MCF 10A (cell line): ENCODE results near the gene FAM210B. TPM values are rescaled to one million over a fixed set of nuclear protein-coding genes. Genes with fewer than 3 reads are reported as not detected.

Experiments
- BruUV-seq: library from RNA; stranded (reverse); fragments of 400-500 nt; replicated peaks from 2 replicates; lab custom pipeline; 2021; lab: Mats Ljungman, UMichigan
- CTCF ChIA-PET: fragments of 300-600 bp; sonication (Branson Sonifier 250); formaldehyde crosslinking; extraction: SDS; loops from one replicate; lab custom pipeline; 2021; ENCODE audit warnings: antibody characterized with exemption, inconsistent platforms; lab: Yijun Ruan, JAX
- POLR2A ChIA-PET: fragments of 300-600, 350-650 bp; sonication (Branson Sonifier 250); formaldehyde crosslinking; extraction: SDS; loops from one replicate; lab custom pipeline; 2020; ENCODE audit warnings: antibody characterized with exemption, inconsistent platforms; lab: Yijun Ruan, JAX
- DNase-seq: peaks from one replicate; pipeline ENCODE4 v3.0.0-alpha.2; 2018; ENCODE audit not compliant: unreplicated experiment
- H3K27ac Mint-ChIP-seq: one replicate; pipeline ENCODE4 v1.8.0; 2022; ENCODE audit warnings: mild to moderate bottlenecking, low read depth, mixed read lengths; ENCODE audit not compliant: unreplicated experiment
- H3K27me3 Mint-ChIP-seq: one replicate; pipeline ENCODE4 v1.8.0; 2022; ENCODE audit warnings: mixed read lengths; ENCODE audit not compliant: insufficient read depth, unreplicated experiment
- H3K36me3 Mint-ChIP-seq: one replicate; pipeline ENCODE4 v1.8.0; 2022; ENCODE audit warnings: mild to moderate bottlenecking, moderate library complexity, mixed read lengths; ENCODE audit not compliant: insufficient read depth, unreplicated experiment
- H3K4me1 Mint-ChIP-seq: one replicate; pipeline ENCODE4 v1.8.0; 2022; ENCODE audit warnings: mixed read lengths; ENCODE audit not compliant: insufficient read depth, unreplicated experiment
- H3K4me3 Mint-ChIP-seq: one replicate; pipeline ENCODE4 v1.8.0; 2022; ENCODE audit warnings: mild to moderate bottlenecking, moderate library complexity, mixed read lengths; ENCODE audit not compliant: unreplicated experiment
- H3K9me3 Mint-ChIP-seq: one replicate; pipeline ENCODE4 v1.8.0; 2022; ENCODE audit warnings: mixed read lengths; ENCODE audit not compliant: unreplicated experiment
- intact Hi-C: fragments of 100-400 bp; cut with micrococcal nuclease; formaldehyde crosslinking; loops from 2 replicates; pipeline ENCODE4 v1.14.1; 2022
- total RNA-seq: library from RNA; stranded (reverse); gene quantifications from 2 replicates; pipeline ENCODE4 v1.2.3, GENCODE V29; 2022
- TF ChIP-seq, protein P1 (sequence below): fragments of 200-600 bp; IDR thresholded peaks from one replicate; pipeline ENCODE4 v1.8.0; 2022; ENCODE audit warnings: antibody characterized with exemption, mild to moderate bottlenecking; ENCODE audit not compliant: unreplicated experiment

FAM210B gene
- total RNA-seq, 1 experiment from 2014 or later, result 38.2 TPM

DNA sequence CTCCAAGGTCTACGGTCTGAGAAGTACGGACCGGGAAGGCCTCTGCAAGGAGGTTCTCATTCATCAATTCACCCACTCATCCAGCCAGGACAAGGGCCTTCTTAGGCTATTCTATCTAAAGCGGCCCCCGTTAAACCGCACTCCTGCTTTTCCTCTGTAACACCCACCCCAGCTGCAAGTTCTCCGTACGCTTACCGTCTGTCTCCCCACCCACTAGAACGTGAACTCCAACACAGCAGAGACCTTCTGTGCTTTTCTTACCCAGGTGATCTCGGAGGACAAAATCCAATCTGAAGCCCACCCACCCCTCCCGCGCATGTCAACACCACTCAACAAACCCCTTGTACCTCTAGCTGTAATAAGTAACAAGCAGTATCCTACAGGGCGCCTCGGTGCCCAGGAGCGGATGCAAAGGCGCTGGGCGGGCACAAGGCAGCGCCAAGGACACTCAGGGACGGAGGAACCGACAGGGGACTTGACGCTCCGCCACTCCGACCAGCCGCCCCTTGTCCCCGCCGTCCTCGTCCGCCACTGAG, 32.9 kb downstream of the FAM210B start:
- Mint-ChIP-seq H3K4me3 (no peak overlapping the region), H3K36me3 (peaks cover 35% of the 10 kb centered on the region), H3K9me3 (no peaks in the 10 kb centered on the region), H3K4me1 (peaks cover 27% of the 10 kb centered on the region), H3K27ac (no peak overlapping the region), H3K27me3 (no peaks in the 10 kb centered on the region)
- no TSS peak for BruUV-seq
- DNase-seq, result no peak
- ChIA-PET POLR2A (interaction anchor here (0.6 to 6.8 kb wide), 22 partner anchors 9 to 652 kb away, joined by 3 to 100 read pairs (median 4); partner anchors contain the start of genes CASS4, FAM210B, RTF2 and TFAP2C), CTCF (interaction anchor here (0.6 to 3.0 kb wide), 13 partner anchors 9 to 670 kb away, joined by 3 to 30 read pairs (median 4); partner anchors contain the start of gene FAM210B)
- TF ChIP-seq, protein P1, sequence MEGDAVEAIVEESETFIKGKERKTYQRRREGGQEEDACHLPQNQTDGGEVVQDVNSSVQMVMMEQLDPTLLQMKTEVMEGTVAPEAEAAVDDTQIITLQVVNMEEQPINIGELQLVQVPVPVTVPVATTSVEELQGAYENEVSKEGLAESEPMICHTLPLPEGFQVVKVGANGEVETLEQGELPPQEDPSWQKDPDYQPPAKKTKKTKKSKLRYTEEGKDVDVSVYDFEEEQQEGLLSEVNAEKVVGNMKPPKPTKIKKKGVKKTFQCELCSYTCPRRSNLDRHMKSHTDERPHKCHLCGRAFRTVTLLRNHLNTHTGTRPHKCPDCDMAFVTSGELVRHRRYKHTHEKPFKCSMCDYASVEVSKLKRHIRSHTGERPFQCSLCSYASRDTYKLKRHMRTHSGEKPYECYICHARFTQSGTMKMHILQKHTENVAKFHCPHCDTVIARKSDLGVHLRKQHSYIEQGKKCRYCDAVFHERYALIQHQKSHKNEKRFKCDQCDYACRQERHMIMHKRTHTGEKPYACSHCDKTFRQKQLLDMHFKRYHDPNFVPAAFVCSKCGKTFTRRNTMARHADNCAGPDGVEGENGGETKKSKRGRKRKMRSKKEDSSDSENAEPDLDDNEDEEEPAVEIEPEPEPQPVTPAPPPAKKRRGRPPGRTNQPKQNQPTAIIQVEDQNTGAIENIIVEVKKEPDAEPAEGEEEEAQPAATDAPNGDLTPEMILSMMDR, result no peak
- intact Hi-C loops, result loop anchor here (2.0 kb wide), 2 partner anchors 33 to 189 kb away; partner anchors contain the start of gene FAM210B

DNA sequence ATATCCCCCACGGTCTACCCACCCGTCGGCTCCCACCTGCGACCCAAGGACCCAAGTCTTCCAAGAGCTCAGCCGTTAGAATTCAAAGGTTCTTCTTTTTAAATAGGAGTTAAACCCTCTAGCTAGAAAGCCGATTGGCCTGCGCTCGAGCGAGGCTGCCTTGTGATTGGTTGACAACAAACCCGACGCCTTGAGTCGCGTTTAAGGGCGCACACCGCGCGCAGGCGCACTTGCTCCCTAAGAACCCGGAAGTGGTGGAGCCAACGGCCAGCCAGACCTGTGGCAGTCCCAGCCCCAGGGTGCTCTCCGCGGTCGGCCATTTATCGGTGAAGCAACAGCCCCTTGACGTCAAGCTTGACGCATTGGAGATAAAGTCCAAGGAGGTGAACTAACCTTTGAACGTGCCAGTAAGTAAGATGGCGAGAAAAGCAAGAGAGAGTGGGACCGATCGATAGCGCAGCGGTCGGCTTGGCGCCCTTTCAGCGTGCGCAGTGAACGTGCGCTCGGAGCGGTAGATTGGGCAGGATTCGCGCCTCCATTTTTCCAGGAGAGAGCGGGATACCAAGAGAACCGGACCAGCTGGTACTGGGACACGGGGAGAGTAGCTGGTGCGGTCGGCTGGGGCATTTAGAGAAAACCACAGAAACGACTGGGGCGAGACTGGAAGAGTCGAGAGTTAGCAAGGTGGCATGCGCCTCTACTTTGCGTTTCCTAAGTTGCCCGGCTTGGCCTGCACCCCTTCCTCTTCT, 33.5 kb downstream of the FAM210B start, which contains the start of the genes AURKA and CSTF1:
Gene AURKA, minus strand, starts transcription at position 84 of the 749 bp plus-strand sequence. CDS start 4,018 bp downstream, outside the sequence.
Gene CSTF1, plus strand, starts transcription at position 514 of the 749 bp plus-strand sequence. CDS start 2,908 bp downstream, outside the sequence.
- peak; percentile 99 for DNase-seq
- Mint-ChIP-seq H3K4me1 (peaks cover 26% of the 10 kb centered on the region), H3K27ac (no peak within 1 kb of the TSS), H3K4me3 (no peak within 1 kb of the TSS), H3K36me3 (peaks cover 40% of the 10 kb centered on the region), H3K9me3 (no peaks in the 10 kb centered on the region), H3K27me3 (no peaks in the 10 kb centered on the region)
- TF ChIP-seq, protein P1, result no peak
- CTCF ChIA-PET, result interaction anchor here (0.8 to 3.0 kb wide), 15 partner anchors 9 to 204 kb away, joined by 3 to 30 read pairs (median 4); partner anchors contain the start of gene FAM210B
- POLR2A ChIA-PET, result interaction anchor here (0.6 to 6.8 kb wide), 21 partner anchors 10 to 669 kb away, joined by 3 to 100 read pairs (median 5); partner anchors contain the start of genes CASS4, FAM210B, RTF2 and TFAP2C
- no TSS peak for BruUV-seq
- intact Hi-C loops, result loop anchor here (2.0 kb wide), 2 partner anchors 34 to 190 kb away; partner anchors contain the start of gene FAM210B

DNA sequence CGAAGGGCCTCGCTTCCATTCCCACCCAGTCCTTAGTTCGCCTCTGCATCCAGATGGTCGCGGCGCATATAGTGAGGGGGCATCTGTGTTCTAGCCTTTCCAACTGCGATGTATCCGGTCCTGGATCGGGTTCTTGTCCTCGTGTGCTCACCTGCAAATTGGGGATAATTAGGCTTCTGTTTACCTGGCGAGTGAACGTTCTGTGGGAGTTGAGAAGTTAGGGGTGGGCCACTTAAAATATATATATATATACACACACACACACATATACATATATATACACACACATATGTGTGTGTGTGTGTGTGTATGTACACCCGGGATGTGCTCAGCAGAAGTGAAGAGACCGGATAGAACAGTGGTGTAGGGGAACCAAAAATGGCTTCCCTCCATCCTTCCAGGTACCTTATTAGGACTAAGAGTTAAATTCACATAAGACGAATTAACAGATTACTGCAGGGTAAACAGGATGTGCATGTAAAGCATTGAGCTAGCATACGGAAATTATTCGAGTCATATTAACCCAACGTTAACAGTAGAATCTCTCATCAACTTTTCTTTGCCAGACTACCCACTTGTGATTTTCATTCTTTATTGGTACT, 34.2 kb downstream of the FAM210B start:
- TF ChIP-seq, protein P1, result no peak
- ChIA-PET POLR2A (interaction anchor here (0.5 to 6.8 kb wide), 22 partner anchors 11 to 669 kb away, joined by 3 to 100 read pairs (median 4); partner anchors contain the start of genes CASS4, FAM210B, RTF2 and TFAP2C), CTCF (interaction anchor here (0.5 to 3.0 kb wide), 13 partner anchors 12 to 1968 kb away, joined by 3 to 30 read pairs (median 3); no protein-coding TSS in a partner anchor)
- intact Hi-C loops, result loop anchor here (2.0 kb wide), 2 partner anchors 34 to 190 kb away; partner anchors contain the start of gene FAM210B
- no peaks in the 10 kb centered on the region for H3K27me3 Mint-ChIP-seq
- peaks cover 22% of the 10 kb centered on the region for H3K4me1 Mint-ChIP-seq
- no peak for DNase-seq
- no peaks in the 10 kb centered on the region for H3K9me3 Mint-ChIP-seq
- H3K4me3 Mint-ChIP-seq, result no peak overlapping the region
- peaks cover 43% of the 10 kb centered on the region for H3K36me3 Mint-ChIP-seq
- H3K27ac Mint-ChIP-seq, result no peak overlapping the region
- TSS peak; percentile 58 for BruUV-seq
